NCI-H187 (cell line): ENCODE measurements around the gene SGSH.

Experiments
- DNase-seq, 2 experiments: peaks; one replicate each; lab custom pipeline; 2025; lab: John Stamatoyannopoulos, UW

SGSH gene

GRCh38 chr17:80227156-80227555, 7.0 kb upstream of the SGSH start:
- DNase-seq: no peak

- DNase-seq: no peak
These were observed 5.1 kb upstream of the SGSH start for GRCh38 chr17:80225230-80225629.

GRCh38 chr17:80224683-80225082, 4.5 kb upstream of the SGSH start:
- no peak for DNase-seq

- no peak for DNase-seq
These were observed 3.8 kb upstream of the SGSH start for GRCh38 chr17:80223838-80224497.

- DNase-seq: no peak
These were observed 3.1 kb upstream of the SGSH start for GRCh38 chr17:80223142-80223815.

GRCh38 chr17:80222376-80223141, 2.4 kb upstream of the SGSH start:
- no peak for DNase-seq

GRCh38 chr17:80221351-80222105, 1.4 kb upstream of the SGSH start:
- DNase-seq: no peak

GRCh38 chr17:80220736-80221215, 643 bp upstream of the SGSH start:
- DNase-seq: no peak

- no peak for DNase-seq
These were observed 425 bp downstream of the SGSH start for GRCh38 chr17:80219763-80220053.

- DNase-seq: peak; percentile 46 to 58
These were observed 945 bp downstream of the SGSH start for GRCh38 chr17:80219013-80219762.

GRCh38 chr17:80218391-80218790, 1.7 kb downstream of the SGSH start:
- no peak for DNase-seq

- DNase-seq: no peak
These were observed 2.3 kb downstream of the SGSH start for GRCh38 chr17:80217703-80218362.

- DNase-seq: no peak
These were observed 3.4 kb downstream of the SGSH start for GRCh38 chr17:80216473-80217456.

GRCh38 chr17:80214878-80215210, 5.3 kb downstream of the SGSH start:
- DNase-seq: no peak

GRCh38 chr17:80214012-80214877, 5.9 kb downstream of the SGSH start:
- no peak for DNase-seq

- no peak for DNase-seq
These were observed 6.5 kb downstream of the SGSH start for GRCh38 chr17:80213643-80213975.

- no peak for DNase-seq
These were observed 7.0 kb downstream of the SGSH start for GRCh38 chr17:80212962-80213642.

- DNase-seq: no peak
These were observed 7.6 kb downstream of the SGSH start for GRCh38 chr17:80212511-80212910.

- no peak for DNase-seq
These were observed 8.0 kb downstream of the SGSH start for GRCh38 chr17:80212109-80212508.
